Esophagus squamous epithelium (tissue), 5 donors: Measurements from ENCODE around the gene NAA25. TPM values are rescaled to one million over a fixed set of nuclear protein-coding genes. Genes with fewer than 3 reads are reported as not detected.
A peak's percentile ranks its signal among the peaks of the same experiment; 100 is the strongest.
"Not testable (repeated sequence)": the region's sequence is repeated elsewhere in the genome, so short reads cannot be mapped to it uniquely, and the experiment has no call there.

Experiments
- DNase-seq: peaks from one replicate; lab custom pipeline; 2025; lab: John Stamatoyannopoulos, UW
- H3K27ac ChIP-seq, 4 donors: fragments of 200-600 bp; sonication (generic); one replicate each; pipeline ENCODE4 v1.5.1; 2016 to 2019; ENCODE audit warnings: mild to moderate bottlenecking in 1 of 4
- H3K27me3 ChIP-seq, 4 donors: fragments of 200-600 bp; sonication (generic); 1 replicate in 3 of 4; 2 replicates in 1 of 4; pipeline versions ENCODE4 v1.5.1 to v1.6.0; 2017 to 2021; ENCODE audit warnings: antibody characterized with exemption in 1 of 4
- H3K36me3 ChIP-seq, 3 donors: fragments of 200-600 bp; sonication (generic); one replicate each; pipeline ENCODE4 v1.5.1; 2016 to 2019
- H3K4me1 ChIP-seq, 3 donors: fragments of 200-600 bp; sonication (generic); one replicate each; pipeline ENCODE4 v1.5.1; 2017 to 2019
- H3K4me3 ChIP-seq, 4 donors: fragments of 200-600 bp; sonication (generic); 1 replicate in 3 of 4; 2 replicates in 1 of 4; pipeline ENCODE4 v1.5.1; 2016 to 2019; ENCODE audit warnings: mild to moderate bottlenecking in 2 of 4, moderate library complexity in 1 of 4
- H3K9me3 ChIP-seq, 3 donors: fragments of 200-600 bp; sonication (generic); one replicate each; pipeline ENCODE4 v1.5.1; 2016 to 2019
- CTCF ChIP-seq, 6 experiments: fragments of 450-650 bp in 4 of 6; fragments of 200-600 bp in 2 of 6; sonication (generic) in 2 of 6; IDR thresholded peaks; one replicate each; pipeline ENCODE4 v1.5.1; 2016 to 2019; ENCODE audit warnings: antibody characterized with exemption in 6 of 6, mild to moderate bottlenecking in 4 of 6, moderate library complexity in 4 of 6
- POLR2A ChIP-seq, 4 donors: fragments of 450-650 bp; IDR thresholded peaks; one replicate each; pipeline ENCODE4 v1.6.1; 2017; ENCODE audit warnings: antibody characterized with exemption in 4 of 4, mild to moderate bottlenecking in 4 of 4, moderate library complexity in 3 of 4
- WGBS, 2 donors: methylation state at CpG; one replicate each; pipeline ENCODE4 v1.1.5; 2018; 5-methylcytosine and 5-hydroxymethylcytosine counted together
- intact Hi-C: fragments of 100-400 bp; cut with DNase I; formaldehyde crosslinking; loops from one replicate; pipeline ENCODE4 v1.15.0; 2022
- total RNA-seq, 4 donors: library from RNA; depleted of rRNA; stranded (reverse); fragments of >200 nt; gene quantifications; one replicate each; pipeline ENCODE4 v1.1.0, GENCODE V29; 2016
- donor health status: DM: yes; HTN: yes; CAD: no.

Gene NAA25
- total RNA-seq, 4 donors from 2014 or later: 12.6 to 36.6 (median 26.4) TPM

- WGBS, 2 donors: 38 to 51% methylated on average over 5 to 6 of the region's 6 CpGs
- Histone ChIP-seq H3K27me3 (no peaks in the 10 kb centered on the region), H3K27ac (peak overlapping the region; percentile 77 to 97 (median 88)), H3K9me3 (no peaks in the 10 kb centered on the region), H3K4me1 (peaks cover 16 to 84% (median 42%) of the 10 kb centered on the region in 3 donors), H3K36me3 (no peaks in the 10 kb centered on the region), H3K4me3 (no peak overlapping the region)
- intact Hi-C loops: no loop called here
- TF ChIP-seq POLR2A (IDR thresholded peaks at IDR 0.05) (no peak), CTCF (IDR thresholded peaks at IDR 0.05) (peak in 1 of 6 experiments; percentile 30)
- DNase-seq: no peak
Observed at GRCh38 chr12:112112409-112113133, 4.0 kb upstream of the NAA25 start.

GRCh38 chr12:112111931-112112330 lies 3.3 kb upstream of the NAA25 start:
- TF ChIP-seq CTCF (IDR thresholded peaks at IDR 0.05) (peak in 1 of 6 experiments; percentile 11), POLR2A (IDR thresholded peaks at IDR 0.05) (no peak)
- DNase-seq: no peak
- no peaks in the 10 kb centered on the region for H3K27me3 ChIP-seq
- WGBS, 2 donors: 44 to 56% methylated on average over 5 of the region's 5 CpGs
- no peak overlapping the region for H3K4me3 ChIP-seq
- H3K36me3 ChIP-seq: no peaks in the 10 kb centered on the region
- no peaks in the 10 kb centered on the region for H3K9me3 ChIP-seq
- peaks cover 21 to 84% (median 41%) of the 10 kb centered on the region in 3 donors for H3K4me1 ChIP-seq
- intact Hi-C loops: no loop called here
- peak overlapping the region; percentile 77 to 97 (median 88) for H3K27ac ChIP-seq

- Histone ChIP-seq H3K4me1 (peaks cover 23 to 84% (median 33%) of the 10 kb centered on the region in 3 donors), H3K27ac (peak overlapping the region in 3 of 4 donors; percentile 95 to 97 (median 96))
- intact Hi-C loops, H3K4me3 ChIP-seq, DNase-seq, H3K36me3 ChIP-seq, H3K9me3 ChIP-seq, H3K27me3 ChIP-seq: not testable (repeated sequence)
- 65 to 73% methylated on average over 19 to 20 of the region's 20 CpGs for WGBS, 2 donors
Observed at GRCh38 chr12:112110787-112111662, 2.4 kb upstream of the NAA25 start.

- 5 to 11% methylated on average over 9 of the region's 13 CpGs for WGBS, 2 donors
- no peaks in the 10 kb centered on the region for H3K27me3 ChIP-seq
- H3K36me3 ChIP-seq: peaks cover 0 to 21% (median 0%) of the 10 kb centered on the region in 3 donors
- peaks cover 18 to 85% (median 23%) of the 10 kb centered on the region in 3 donors for H3K4me1 ChIP-seq
- intact Hi-C loops: no loop called here
- peak overlapping the region; percentile 76 to 90 (median 84) for H3K4me3 ChIP-seq
- no peak for DNase-seq
- H3K9me3 ChIP-seq: no peaks in the 10 kb centered on the region
- TF ChIP-seq CTCF (IDR thresholded peaks at IDR 0.05) (no peak), POLR2A (IDR thresholded peaks at IDR 0.05) (no peak)
- peak overlapping the region; percentile 95 to 97 (median 96) for H3K27ac ChIP-seq
Observed at GRCh38 chr12:112107306-112108201, 1.0 kb downstream of the NAA25 start.

GRCh38 chr12:112105891-112106290 lies 2.7 kb downstream of the NAA25 start:
- Histone ChIP-seq H3K4me3 (no peak overlapping the region), H3K36me3 (peaks cover 0 to 38% (median 0%) of the 10 kb centered on the region in 3 donors), H3K9me3 (no peaks in the 10 kb centered on the region), H3K4me1 (peaks cover 15 to 69% (median 18%) of the 10 kb centered on the region in 3 donors), H3K27ac (peak overlapping the region in 1 of 4 donors; percentile 2), H3K27me3 (no peaks in the 10 kb centered on the region)
- 52 to 70% methylated on average over 3 of the region's 3 CpGs for WGBS, 2 donors
- no peak for DNase-seq
- TF ChIP-seq POLR2A (IDR thresholded peaks at IDR 0.05) (no peak), CTCF (IDR thresholded peaks at IDR 0.05) (no peak)
- intact Hi-C loops: no loop called here
